ENCODE data around the gene GHR. TPM values are rescaled to one million over a fixed set of nuclear protein-coding genes. Genes with fewer than 3 reads are reported as not detected.

GHR gene
- total RNA-seq, 1 donor: 2.2 TPM

DNA sequence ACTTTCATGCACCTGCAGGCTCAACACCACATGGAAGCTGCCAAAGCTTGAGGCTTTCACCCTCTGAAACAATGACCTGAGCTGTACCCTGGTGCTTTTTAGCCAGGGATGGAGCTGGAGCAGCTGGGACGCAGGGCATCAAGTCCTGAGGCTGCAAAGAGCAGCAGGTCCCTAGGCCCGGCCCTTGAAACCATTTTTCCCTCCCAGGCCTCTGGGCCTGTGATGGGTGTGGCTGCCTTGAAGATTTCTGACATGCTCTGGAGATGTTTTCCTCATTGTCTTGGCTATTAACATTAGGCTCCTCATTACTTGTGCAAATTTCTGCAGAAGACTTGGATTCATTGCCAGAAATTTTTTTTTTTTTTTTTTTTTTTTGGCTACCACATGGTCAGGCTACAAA is 30.3 kb upstream of the GHR start:
- DNase-seq (ENCODE audit: low read depth): no peak
- no peak overlapping the region for H3K4me3 ChIP-seq (ENCODE audit: low read depth, low read length)
- TF ChIP-seq, protein P1, sequence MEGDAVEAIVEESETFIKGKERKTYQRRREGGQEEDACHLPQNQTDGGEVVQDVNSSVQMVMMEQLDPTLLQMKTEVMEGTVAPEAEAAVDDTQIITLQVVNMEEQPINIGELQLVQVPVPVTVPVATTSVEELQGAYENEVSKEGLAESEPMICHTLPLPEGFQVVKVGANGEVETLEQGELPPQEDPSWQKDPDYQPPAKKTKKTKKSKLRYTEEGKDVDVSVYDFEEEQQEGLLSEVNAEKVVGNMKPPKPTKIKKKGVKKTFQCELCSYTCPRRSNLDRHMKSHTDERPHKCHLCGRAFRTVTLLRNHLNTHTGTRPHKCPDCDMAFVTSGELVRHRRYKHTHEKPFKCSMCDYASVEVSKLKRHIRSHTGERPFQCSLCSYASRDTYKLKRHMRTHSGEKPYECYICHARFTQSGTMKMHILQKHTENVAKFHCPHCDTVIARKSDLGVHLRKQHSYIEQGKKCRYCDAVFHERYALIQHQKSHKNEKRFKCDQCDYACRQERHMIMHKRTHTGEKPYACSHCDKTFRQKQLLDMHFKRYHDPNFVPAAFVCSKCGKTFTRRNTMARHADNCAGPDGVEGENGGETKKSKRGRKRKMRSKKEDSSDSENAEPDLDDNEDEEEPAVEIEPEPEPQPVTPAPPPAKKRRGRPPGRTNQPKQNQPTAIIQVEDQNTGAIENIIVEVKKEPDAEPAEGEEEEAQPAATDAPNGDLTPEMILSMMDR (IDR thresholded peaks at IDR 0.05; ENCODE audit: insufficient read depth, low read depth, low read length): no peak

DNA sequence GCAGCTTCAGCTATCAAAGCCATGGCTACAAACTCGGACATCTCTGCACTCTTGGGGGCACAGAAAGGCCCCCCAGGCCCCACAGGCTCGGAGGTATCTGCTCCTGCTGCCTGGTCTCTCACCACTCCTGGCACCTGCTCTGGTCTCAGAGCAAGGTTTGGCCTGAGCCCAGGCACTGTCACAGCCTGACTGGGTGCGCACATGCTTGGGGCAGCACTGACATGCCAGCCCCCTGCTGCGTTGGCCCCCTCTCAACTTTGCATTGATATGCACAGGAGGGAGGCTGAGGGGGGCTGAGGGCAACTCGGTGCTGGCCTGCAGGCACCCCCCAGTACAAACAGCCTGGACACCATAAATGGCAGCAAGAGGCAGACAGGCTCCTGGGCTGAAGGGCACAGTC is 27.1 kb upstream of the GHR start:
- DNase-seq (ENCODE audit: low read depth): no peak
- TF ChIP-seq, protein P1 (IDR thresholded peaks at IDR 0.05; ENCODE audit: insufficient read depth, low read depth, low read length): no peak

DNA sequence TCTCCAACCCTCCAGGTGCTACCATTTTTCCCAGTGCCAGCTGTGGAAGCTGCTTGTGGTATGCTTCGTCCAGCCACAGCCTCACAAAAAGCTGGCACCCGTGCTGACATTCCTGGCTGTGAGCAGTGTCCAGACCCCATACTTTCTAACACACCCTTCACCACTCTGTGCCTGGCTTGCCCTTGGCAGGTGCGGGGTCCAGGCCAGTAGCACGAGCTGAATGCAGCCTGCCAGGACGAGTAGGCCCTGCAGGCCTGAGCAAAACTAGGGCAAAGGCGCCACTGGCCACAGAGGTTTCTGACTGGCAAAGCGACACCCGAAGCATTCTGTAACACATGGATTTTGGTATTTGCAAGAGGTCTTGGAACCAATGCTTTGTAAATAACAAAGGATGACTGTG is 26.0 kb upstream of the GHR start:
- TF ChIP-seq, protein P1 (IDR thresholded peaks at IDR 0.05; ENCODE audit: insufficient read depth, low read depth, low read length): no peak
- no peak for DNase-seq (ENCODE audit: low read depth)

More for the DNA sequence above, 27.1 kb upstream of the GHR start:
- no peak overlapping the region for H3K4me3 ChIP-seq (ENCODE audit: low read depth, low read length)

DNA sequence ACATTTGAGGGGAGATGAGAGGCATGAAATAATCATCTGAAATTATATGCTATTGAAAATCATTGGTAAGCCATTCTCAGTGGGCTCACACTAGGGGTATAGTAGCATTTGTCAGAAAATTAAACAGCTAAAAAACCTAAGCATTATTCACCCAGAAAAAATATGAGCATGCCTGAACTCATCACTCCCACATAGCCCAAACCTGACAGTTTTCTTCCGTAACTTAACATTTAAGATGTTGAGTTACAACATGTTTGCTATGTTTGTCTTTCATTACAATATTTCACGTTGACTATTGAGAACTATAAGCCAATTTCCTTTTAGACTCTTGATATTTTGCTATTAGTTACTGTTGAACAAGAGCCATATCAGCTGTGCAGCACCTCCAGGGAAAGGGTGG is 23.5 kb upstream of the GHR start:
- DNase-seq (ENCODE audit: low read depth): no peak
- TF ChIP-seq, protein P1 (IDR thresholded peaks at IDR 0.05; ENCODE audit: insufficient read depth, low read depth, low read length): no peak
- H3K4me3 ChIP-seq (ENCODE audit: low read depth, low read length): no peak overlapping the region

More for the DNA sequence above, 26.0 kb upstream of the GHR start:
- no peak overlapping the region for H3K4me3 ChIP-seq (ENCODE audit: low read depth, low read length)

DNA sequence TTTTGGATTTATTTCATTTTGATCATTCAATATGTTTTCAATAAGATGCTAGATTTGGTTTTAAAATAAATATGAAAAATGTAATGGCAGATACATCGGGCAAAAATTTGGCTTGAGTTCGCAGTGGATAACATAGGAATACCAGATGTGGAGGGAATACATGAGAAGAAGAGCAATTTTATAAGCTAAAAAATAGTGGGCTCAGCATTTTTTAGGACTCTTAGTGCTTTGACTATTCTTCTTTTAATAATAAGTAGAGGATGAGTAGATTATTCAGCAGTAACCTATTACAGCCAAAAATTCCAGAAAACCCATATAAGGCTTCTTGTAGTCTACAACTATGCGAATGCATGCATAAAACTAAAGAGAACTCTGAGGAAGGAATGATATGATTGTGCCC is 22.8 kb upstream of the GHR start:
- DNase-seq (ENCODE audit: low read depth): no peak
- H3K4me3 ChIP-seq (ENCODE audit: low read depth, low read length): no peak overlapping the region
- TF ChIP-seq, protein P1 (IDR thresholded peaks at IDR 0.05; ENCODE audit: insufficient read depth, low read depth, low read length): no peak

DNA sequence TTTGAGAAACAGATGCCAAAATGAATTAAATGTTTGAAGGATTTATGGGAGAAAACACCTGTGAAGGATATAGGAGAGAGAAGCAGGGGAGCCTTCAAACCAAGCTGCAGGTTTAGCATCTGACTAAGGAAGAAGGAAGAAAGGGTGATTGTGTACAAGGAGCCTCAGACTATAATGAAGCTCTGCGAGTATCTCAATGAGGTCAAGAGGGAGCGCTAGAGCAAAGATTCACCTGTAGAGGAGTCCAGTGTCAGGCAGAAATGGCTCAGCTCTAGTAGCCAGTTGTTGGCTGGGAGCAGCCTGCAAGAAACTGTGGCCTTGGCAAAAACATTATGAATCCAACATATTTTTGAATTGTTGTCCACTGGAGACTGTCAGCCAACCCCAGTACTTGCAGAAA is 20.0 kb upstream of the GHR start:
- TF ChIP-seq, protein P1 (IDR thresholded peaks at IDR 0.05; ENCODE audit: insufficient read depth, low read depth, low read length): no peak
- DNase-seq (ENCODE audit: low read depth): no peak
- no peak overlapping the region for H3K4me3 ChIP-seq (ENCODE audit: low read depth, low read length)

DNA sequence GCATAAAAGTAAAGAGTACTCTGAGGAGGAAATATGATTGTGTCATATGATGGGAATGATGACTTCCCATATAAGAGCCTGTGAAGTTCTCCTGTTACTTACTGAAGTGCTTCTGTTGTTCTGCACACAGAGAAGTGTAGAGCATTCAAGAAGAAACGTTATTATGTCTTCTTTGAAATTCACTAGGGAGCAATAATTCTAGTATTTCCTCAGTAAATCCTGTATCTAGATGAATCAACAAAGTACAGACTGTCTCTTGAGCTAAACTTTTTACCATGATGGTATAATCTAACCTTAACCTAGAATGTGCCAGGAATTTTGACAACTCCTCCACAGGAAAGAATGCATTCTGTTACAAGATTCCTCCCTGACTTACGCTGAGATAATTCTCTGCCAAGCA is 18.9 kb upstream of the GHR start:
- no peak overlapping the region for H3K4me3 ChIP-seq (ENCODE audit: low read depth, low read length)
- TF ChIP-seq, protein P1 (IDR thresholded peaks at IDR 0.05; ENCODE audit: insufficient read depth, low read depth, low read length): no peak
- DNase-seq (ENCODE audit: low read depth): no peak
